HEK293 (cell line): Measurements from ENCODE around the gene LGALS8.

Source experiments
- CTCF ChIA-PET: fragments of 350-600 bp; formaldehyde crosslinking; extraction: SDS; loops from one replicate; lab custom pipeline; 2021; ENCODE audit warnings: antibody characterized with exemption; lab: Yijun Ruan, JAX
- POLR2A ChIA-PET: fragments of 300-600 bp; formaldehyde crosslinking; extraction: SDS; loops from one replicate; lab custom pipeline; 2020; ENCODE audit warnings: antibody characterized with exemption, inconsistent platforms; lab: Yijun Ruan, JAX
- H3K27ac ChIP-seq: fragments of 200-500 bp; sonication (Bioruptor generic); 2 replicates; pipeline ENCODE4 v1.5.1; 2014; ENCODE audit warnings: low read depth, low read length, control low read depth, inconsistent platforms; ENCODE audit errors: extremely low read depth
- H3K36me3 ChIP-seq, 2 experiments: fragments of 200-500 bp in 1 of 2; sonication (Bioruptor generic) in 1 of 2; 1 replicate in 1 of 2; 2 replicates in 1 of 2; pipeline ENCODE4 v1.5.1; 2014 to 2017; ENCODE audit warnings: inconsistent platforms in 2 of 2, low read length in 2 of 2; ENCODE audit not compliant: control insufficient read depth in 2 of 2, insufficient read depth in 1 of 2
- H3K4me1 ChIP-seq: fragments of 200-500 bp; sonication (Bioruptor generic); 2 replicates; pipeline ENCODE4 v1.5.1; 2014; ENCODE audit warnings: mild to moderate bottlenecking, low read length, inconsistent platforms; ENCODE audit not compliant: control insufficient read depth, insufficient read depth
- H3K4me3 ChIP-seq: 2 replicates; pipeline ENCODE4 v1.5.1; 2011; ENCODE audit warnings: low read depth, mild to moderate bottlenecking, control low read depth, low read length, moderate library complexity
- H3K9me3 ChIP-seq: fragments of 200-500 bp; sonication (Bioruptor generic); 2 replicates; pipeline ENCODE4 v1.5.1; 2014; ENCODE audit warnings: low read depth, low read length, inconsistent platforms; ENCODE audit not compliant: control insufficient read depth, insufficient read depth
- GLIS1 ChIP-seq: fragments of 450-650 bp; formaldehyde crosslinking; IDR thresholded peaks from 2 replicates; pipeline ENCODE4 v1.5.1; 2016; ENCODE audit warnings: missing biosample characterization, missing genetic modification characterization
- KLF9 ChIP-seq: fragments of 450-650 bp; formaldehyde crosslinking; IDR thresholded peaks from 2 replicates; pipeline ENCODE4 v1.5.1; 2016; ENCODE audit warnings: missing biosample characterization, missing genetic modification characterization, low read depth
- PRDM10 ChIP-seq: fragments of 450-650 bp; formaldehyde crosslinking; IDR thresholded peaks from 2 replicates; pipeline ENCODE4 v1.5.1; 2016; ENCODE audit warnings: missing biosample characterization, missing genetic modification characterization
- REPIN1 ChIP-seq: fragments of 450-650 bp; formaldehyde crosslinking; IDR thresholded peaks from 2 replicates; pipeline ENCODE4 v1.5.1; 2017; ENCODE audit warnings: missing biosample characterization, missing genetic modification characterization, low read depth
- SALL2 ChIP-seq: fragments of 450-650 bp; formaldehyde crosslinking; IDR thresholded peaks from 2 replicates; pipeline ENCODE4 v1.5.0; 2017; ENCODE audit warnings: missing biosample characterization, mild to moderate bottlenecking, missing genetic modification characterization, borderline replicate concordance
- SCRT1 ChIP-seq: fragments of 450-650 bp; formaldehyde crosslinking; IDR thresholded peaks from 2 replicates; pipeline ENCODE4 v1.5.1; 2016; ENCODE audit warnings: missing biosample characterization, missing genetic modification characterization, borderline replicate concordance
- TSHZ1 ChIP-seq: fragments of 450-650 bp; formaldehyde crosslinking; IDR thresholded peaks from 2 replicates; pipeline ENCODE4 v1.5.1; 2016; ENCODE audit warnings: missing biosample characterization, missing genetic modification characterization, borderline replicate concordance
- ZFP37 ChIP-seq: fragments of 450-650 bp; formaldehyde crosslinking; IDR thresholded peaks from 2 replicates; pipeline ENCODE4 v1.5.1; 2016; ENCODE audit warnings: missing biosample characterization, missing genetic modification characterization
- ZNF169 ChIP-seq: fragments of 450-650 bp; formaldehyde crosslinking; IDR thresholded peaks from 2 replicates; pipeline ENCODE4 v1.5.1; 2016; ENCODE audit warnings: missing biosample characterization, missing genetic modification characterization
- ZNF214 ChIP-seq: fragments of 450-650 bp; formaldehyde crosslinking; IDR thresholded peaks from 2 replicates; pipeline ENCODE4 v1.5.1; 2017; ENCODE audit warnings: missing biosample characterization, mild to moderate bottlenecking, missing genetic modification characterization, borderline replicate concordance
- ZNF221 ChIP-seq: fragments of 450-650 bp; formaldehyde crosslinking; IDR thresholded peaks from 2 replicates; pipeline ENCODE4 v1.5.1; 2017; ENCODE audit warnings: missing biosample characterization, missing genetic modification characterization, borderline replicate concordance
- ZNF292 ChIP-seq: fragments of 450-650 bp; formaldehyde crosslinking; IDR thresholded peaks from 2 replicates; pipeline ENCODE4 v1.5.1; 2016; ENCODE audit warnings: low read depth, missing biosample characterization, missing genetic modification characterization, borderline replicate concordance
- ZNF394 ChIP-seq: fragments of 450-650 bp; formaldehyde crosslinking; IDR thresholded peaks from 2 replicates; pipeline ENCODE4 v1.5.1; 2016; ENCODE audit warnings: missing biosample characterization, missing genetic modification characterization, mild to moderate bottlenecking, moderate library complexity, borderline replicate concordance
- ZNF549 ChIP-seq: fragments of 450-650 bp; IDR thresholded peaks from 2 replicates; pipeline ENCODE4 v1.5.1; 2018; ENCODE audit warnings: missing biosample characterization, missing genetic modification characterization, mild to moderate bottlenecking, inconsistent platforms, moderate library complexity
- ZNF791 ChIP-seq: fragments of 450-650 bp; formaldehyde crosslinking; IDR thresholded peaks from 2 replicates; pipeline ENCODE4 v1.5.1; 2016; ENCODE audit warnings: missing biosample characterization, missing genetic modification characterization
- ZSCAN16 ChIP-seq: fragments of 450-650 bp; formaldehyde crosslinking; IDR thresholded peaks from 2 replicates; pipeline ENCODE4 v1.5.1; 2016; ENCODE audit warnings: missing biosample characterization, missing genetic modification characterization
- TF ChIP-seq, protein P1 (sequence below): fragments of 450-650 bp; formaldehyde crosslinking; IDR thresholded peaks from 2 replicates; pipeline ENCODE4 v1.5.1; 2016; ENCODE audit warnings: missing biosample characterization, missing genetic modification characterization, low read depth

LGALS8 gene

DNA sequence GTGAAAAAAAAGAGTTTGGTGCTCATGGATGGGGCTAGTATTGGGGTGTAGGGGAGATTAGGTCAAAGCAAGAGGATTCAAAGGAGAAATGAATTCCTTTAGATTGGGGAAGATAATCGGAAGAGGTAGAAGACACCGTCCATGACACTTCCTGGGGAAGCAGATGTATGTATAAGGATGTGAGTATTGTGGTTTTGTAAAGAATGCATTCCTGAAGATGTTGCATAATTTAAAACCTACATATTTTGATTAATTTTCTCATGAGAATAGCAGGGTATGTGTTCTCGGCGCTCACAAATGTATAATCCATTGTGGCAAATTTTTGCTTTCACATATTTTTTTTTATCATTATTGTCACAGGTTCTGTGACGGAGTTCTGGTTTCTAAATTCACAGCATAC lies 5.5 kb upstream of the LGALS8 start:
- Histone ChIP-seq H3K4me3 (no peak overlapping the region), H3K27ac (no peak overlapping the region), H3K4me1 (peaks cover 23% of the 10 kb centered on the region)
- POLR2A ChIA-PET = interaction anchor here (1.2 kb wide), 1 partner anchor 15 kb away, joined by 3 read pairs; no protein-coding TSS in a partner anchor
- TF ChIP-seq SALL2 (no peak), ZNF169 (tag by site-specific recombination) (no peak), REPIN1 (tag by site-specific recombination) (no peak)
- TF ChIP-seq, all 188 proteins: peak for 0
- Histone ChIP-seq H3K36me3 (no peaks in the 10 kb centered on the region), H3K9me3 (no peaks in the 10 kb centered on the region)
- CTCF ChIA-PET = interaction anchor here (0.6 to 2.0 kb wide), 4 partner anchors 8 to 1154 kb away, joined by 3 to 7 read pairs (median 4); no protein-coding TSS in a partner anchor

DNA sequence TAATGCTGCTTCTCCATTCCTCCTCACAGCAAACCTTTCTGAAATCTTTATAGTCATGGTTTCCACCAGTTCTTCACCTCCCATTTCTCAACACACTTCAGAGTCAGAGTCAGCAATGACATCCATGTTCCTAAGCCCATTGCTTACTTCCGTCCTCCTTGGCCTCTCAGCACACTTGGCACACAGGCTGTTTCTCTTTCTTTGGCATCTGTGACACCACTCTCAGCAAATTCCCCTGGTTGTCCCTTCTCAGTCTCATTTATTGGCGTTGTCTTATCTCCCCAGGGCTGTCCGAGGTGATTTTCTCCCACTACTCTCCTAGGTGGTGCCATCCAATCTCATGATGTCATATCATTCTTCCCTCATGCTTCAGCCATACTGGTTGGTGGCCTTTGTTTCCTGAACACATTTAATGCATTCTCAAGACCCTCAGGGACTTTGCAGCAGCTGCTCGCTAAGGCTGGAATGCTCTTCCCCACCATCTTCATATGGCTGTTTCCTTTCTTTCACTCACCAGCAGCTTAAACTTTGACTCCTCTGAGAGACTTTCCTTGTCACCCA lies 3.3 kb upstream of the LGALS8 start:
- Histone ChIP-seq H3K9me3 (no peaks in the 10 kb centered on the region), H3K27ac (no peak overlapping the region)
- POLR2A ChIA-PET = no interaction called here

DNA sequence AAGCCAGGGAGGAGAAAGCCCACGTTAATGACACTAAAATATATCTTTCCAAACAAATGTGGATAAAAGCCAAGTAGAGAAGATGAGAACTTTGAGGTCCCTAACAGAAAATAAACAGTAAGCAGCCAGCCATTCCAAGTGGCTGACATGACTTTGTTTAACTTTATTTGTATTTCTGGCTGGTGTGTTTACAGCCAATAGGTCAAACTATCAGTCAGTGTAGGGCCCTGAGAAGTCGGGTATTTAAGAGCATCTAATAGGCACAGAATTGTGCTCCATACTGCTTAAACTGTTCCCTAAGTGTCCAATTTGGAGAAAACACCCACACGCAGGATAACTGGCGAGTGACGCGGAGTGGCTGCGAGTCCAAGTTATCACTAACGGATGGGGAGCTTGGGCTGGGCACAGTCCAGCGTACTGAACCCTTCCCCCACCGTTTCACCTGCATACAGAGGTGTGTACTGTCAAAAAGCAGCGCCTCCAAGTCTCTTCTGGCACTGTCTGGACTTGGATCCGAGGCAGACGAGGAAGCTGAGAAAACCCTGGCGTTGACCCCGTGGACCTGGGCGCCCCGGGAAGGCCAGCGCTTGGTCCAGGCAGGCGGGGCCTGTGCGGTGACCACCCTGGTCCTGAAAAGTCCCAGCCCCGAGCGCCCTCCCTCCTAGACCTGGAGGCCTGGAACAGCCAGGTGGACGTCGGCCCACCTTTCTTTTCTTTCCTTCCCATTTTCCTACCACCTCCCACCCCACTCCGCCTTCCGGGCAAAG lies 662 bp upstream of the LGALS8 start:
- POLR2A ChIA-PET = no interaction called here
- H3K4me3 ChIP-seq = peak overlapping the region; percentile 85
- peaks cover 0 to 3% of the 10 kb centered on the region in 2 experiments; a peak in 1 of 3 replicates for H3K36me3 ChIP-seq
- H3K9me3 ChIP-seq = no peaks in the 10 kb centered on the region
- CTCF ChIA-PET = interaction anchor here (1.6 kb wide), 1 partner anchor 368 kb away, joined by 3 read pairs; no protein-coding TSS in a partner anchor
- H3K27ac ChIP-seq = peak overlapping the region; percentile 72; the same call in 1 of the 2 replicates
- H3K4me1 ChIP-seq = peaks cover 6% of the 10 kb centered on the region
- TF ChIP-seq SCRT1 (tag by site-specific recombination) (no peak), KLF9 (tag by site-specific recombination) (no peak), ZFP37 (tag by site-specific recombination) (no peak), ZNF791 (tag by site-specific recombination) (no peak), ZNF292 (no peak), TSHZ1 (no peak), ZNF394 (tag by site-specific recombination) (no peak), ZNF221 (no peak), ZSCAN16 (no peak)

More for the DNA sequence above, 3.3 kb upstream of the LGALS8 start:
- CTCF ChIA-PET = interaction anchor here (0.6 to 2.0 kb wide), 8 partner anchors 11 to 684 kb away, joined by 3 to 8 read pairs (median 4); no protein-coding TSS in a partner anchor
- TF ChIP-seq PRDM10 (peak; percentile 61), GLIS1 (tag by site-specific recombination) (peak; percentile 49; the same call in 1 of the 2 replicates), ZNF549 (no peak), ZNF214 (tag by site-specific recombination) (no peak)
- TF ChIP-seq, protein P1, sequence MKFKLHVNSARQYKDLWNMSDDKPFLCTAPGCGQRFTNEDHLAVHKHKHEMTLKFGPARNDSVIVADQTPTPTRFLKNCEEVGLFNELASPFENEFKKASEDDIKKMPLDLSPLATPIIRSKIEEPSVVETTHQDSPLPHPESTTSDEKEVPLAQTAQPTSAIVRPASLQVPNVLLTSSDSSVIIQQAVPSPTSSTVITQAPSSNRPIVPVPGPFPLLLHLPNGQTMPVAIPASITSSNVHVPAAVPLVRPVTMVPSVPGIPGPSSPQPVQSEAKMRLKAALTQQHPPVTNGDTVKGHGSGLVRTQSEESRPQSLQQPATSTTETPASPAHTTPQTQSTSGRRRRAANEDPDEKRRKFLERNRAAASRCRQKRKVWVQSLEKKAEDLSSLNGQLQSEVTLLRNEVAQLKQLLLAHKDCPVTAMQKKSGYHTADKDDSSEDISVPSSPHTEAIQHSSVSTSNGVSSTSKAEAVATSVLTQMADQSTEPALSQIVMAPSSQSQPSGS (tag by site-specific recombination) = peak; percentile 82
- H3K4me3 ChIP-seq = no peak overlapping the region
- peaks cover 19% of the 10 kb centered on the region for H3K4me1 ChIP-seq
- no peaks in the 10 kb centered on the region for H3K36me3 ChIP-seq
